MM.1S (cell line): Measurements from ENCODE around the gene TLCD3B.

Experiments used
- DNase-seq: peaks from one replicate; pipeline ENCODE4 v3.0.0-alpha.2; 2015
- H2AFZ ChIP-seq: fragments of 300-600 bp; sonication (generic); 2 replicates; pipeline ENCODE4 v1.6.0; 2016; ENCODE audit warnings: antibody characterized with exemption, low read length
- H3F3A ChIP-seq: fragments of 300-600 bp; sonication (generic); 2 replicates; pipeline ENCODE4 v1.6.1; 2016; ENCODE audit warnings: mild to moderate bottlenecking, antibody characterized with exemption, low read length, moderate library complexity, mixed read lengths; ENCODE audit not compliant: insufficient read depth
- H3K27ac ChIP-seq: fragments of 300-600 bp; sonication (generic); 2 replicates; pipeline ENCODE4 v1.5.1; 2016; ENCODE audit warnings: mild to moderate bottlenecking, low read length
- H3K27me3 ChIP-seq: fragments of 300-600 bp; sonication (generic); replicated peaks from 2 replicates; pipeline ENCODE4 v1.6.0; 2016; ENCODE audit warnings: low read length; ENCODE audit not compliant: insufficient read depth
- H3K36me3 ChIP-seq: fragments of 300-600 bp; sonication (generic); replicated peaks from 2 replicates; pipeline ENCODE4 v1.6.1; 2016; ENCODE audit warnings: mild to moderate bottlenecking, low read length, mixed read lengths; ENCODE audit not compliant: insufficient read depth
- H3K4me1 ChIP-seq: fragments of 300-600 bp; sonication (generic); 2 replicates; pipeline ENCODE4 v1.6.1; 2016; ENCODE audit warnings: low read length, mixed read lengths
- H3K4me2 ChIP-seq: fragments of 300-600 bp; sonication (generic); 2 replicates; pipeline ENCODE4 v1.6.0; 2016; ENCODE audit warnings: low read depth, low read length
- H3K4me3 ChIP-seq: fragments of 300-600 bp; sonication (generic); 2 replicates; pipeline ENCODE4 v1.5.1; 2016; ENCODE audit warnings: low read length, mixed read lengths
- H3K79me2 ChIP-seq: fragments of 300-600 bp; sonication (generic); 2 replicates; pipeline ENCODE4 v1.6.1; 2016; ENCODE audit warnings: mixed run types, low read length, mixed read lengths
- H3K9ac ChIP-seq: fragments of 300-600 bp; sonication (generic); 2 replicates; pipeline ENCODE4 v1.6.1; 2016; ENCODE audit warnings: low read length, mixed read lengths
- H3K9me2 ChIP-seq: fragments of 300-600 bp; sonication (generic); replicated peaks from 2 replicates; pipeline ENCODE4 v1.6.1; 2016; ENCODE audit warnings: mild to moderate bottlenecking, low read length, mixed read lengths; ENCODE audit not compliant: insufficient read depth
- H3K9me3 ChIP-seq: fragments of 300-600 bp; sonication (generic); replicated peaks from 2 replicates; pipeline ENCODE4 v1.6.1; 2016; ENCODE audit warnings: mild to moderate bottlenecking, low read length, mixed read lengths; ENCODE audit not compliant: insufficient read depth
- H4K20me1 ChIP-seq: fragments of 300-600 bp; sonication (generic); 2 replicates; pipeline ENCODE4 v1.6.1; 2016; ENCODE audit warnings: mild to moderate bottlenecking, low read length, moderate library complexity, mixed read lengths; ENCODE audit not compliant: insufficient read depth
- EZH2 ChIP-seq: fragments of 300-600 bp; sonication (generic); optimal IDR thresholded peaks from 2 replicates; pipeline ENCODE3; 2017; ENCODE audit warnings: low read depth, mild to moderate bottlenecking, antibody characterized with exemption, low read length, mixed read lengths
- EZH2phosphoT487 ChIP-seq: fragments of 300-600 bp; sonication (generic); IDR thresholded peaks from 2 replicates; pipeline ENCODE4 v1.6.1; 2018; ENCODE audit warnings: antibody characterized with exemption, low read length
- TF ChIP-seq, protein P1 (sequence below): fragments of 300-600 bp; sonication (generic); IDR thresholded peaks from 2 replicates; pipeline ENCODE4 v1.5.1; 2016; ENCODE audit warnings: antibody characterized with exemption, low read length, mixed read lengths

Gene TLCD3B

GRCh38 chr16:29984137-29984763 lies 46.8 kb downstream of the TLCD3B start:
- no peak overlapping the region for H3K27ac ChIP-seq
- TF ChIP-seq EZH2phosphoT487 (no peak), EZH2 (no peak)
- TF ChIP-seq, protein P1, sequence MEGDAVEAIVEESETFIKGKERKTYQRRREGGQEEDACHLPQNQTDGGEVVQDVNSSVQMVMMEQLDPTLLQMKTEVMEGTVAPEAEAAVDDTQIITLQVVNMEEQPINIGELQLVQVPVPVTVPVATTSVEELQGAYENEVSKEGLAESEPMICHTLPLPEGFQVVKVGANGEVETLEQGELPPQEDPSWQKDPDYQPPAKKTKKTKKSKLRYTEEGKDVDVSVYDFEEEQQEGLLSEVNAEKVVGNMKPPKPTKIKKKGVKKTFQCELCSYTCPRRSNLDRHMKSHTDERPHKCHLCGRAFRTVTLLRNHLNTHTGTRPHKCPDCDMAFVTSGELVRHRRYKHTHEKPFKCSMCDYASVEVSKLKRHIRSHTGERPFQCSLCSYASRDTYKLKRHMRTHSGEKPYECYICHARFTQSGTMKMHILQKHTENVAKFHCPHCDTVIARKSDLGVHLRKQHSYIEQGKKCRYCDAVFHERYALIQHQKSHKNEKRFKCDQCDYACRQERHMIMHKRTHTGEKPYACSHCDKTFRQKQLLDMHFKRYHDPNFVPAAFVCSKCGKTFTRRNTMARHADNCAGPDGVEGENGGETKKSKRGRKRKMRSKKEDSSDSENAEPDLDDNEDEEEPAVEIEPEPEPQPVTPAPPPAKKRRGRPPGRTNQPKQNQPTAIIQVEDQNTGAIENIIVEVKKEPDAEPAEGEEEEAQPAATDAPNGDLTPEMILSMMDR: no peak
- H3K36me3 ChIP-seq: peaks cover 10% of the 10 kb centered on the region; the same call in 1 of the 2 replicates

GRCh38 chr16:29983420-29984136 lies 47.5 kb downstream of the TLCD3B start:
- Histone ChIP-seq H3K9ac (no peak overlapping the region), H3K9me2 (no peaks in the 10 kb centered on the region), H3K79me2 (no peaks in the 10 kb centered on the region), H3K27me3 (no peaks in the 10 kb centered on the region), H3K27ac (no peak overlapping the region), H3K4me1 (no peaks in the 10 kb centered on the region), H3K4me3 (no peak overlapping the region), H3F3A (no peaks in the 10 kb centered on the region), H3K36me3 (peaks cover 10% of the 10 kb centered on the region; the same call in 1 of the 2 replicates), H3K4me2 (no peak overlapping the region), H4K20me1 (no peaks in the 10 kb centered on the region), H2AFZ (no peak overlapping the region), H3K9me3 (no peaks in the 10 kb centered on the region)
- TF ChIP-seq, protein P1: no peak
- no peak for TF ChIP-seq EZH2
- no peak for TF ChIP-seq EZH2phosphoT487
- no peak for DNase-seq

More at GRCh38 chr16:29984137-29984763, 46.8 kb downstream of the TLCD3B start:
- no peaks in the 10 kb centered on the region for H3K9me3 ChIP-seq
- no peak overlapping the region for H3K4me2 ChIP-seq
- no peaks in the 10 kb centered on the region for H3K9me2 ChIP-seq
- H3K9ac ChIP-seq: no peak overlapping the region
- H3F3A ChIP-seq: peaks cover 3% of the 10 kb centered on the region; the same call in 1 of the 2 replicates
- H3K79me2 ChIP-seq: no peaks in the 10 kb centered on the region
- H4K20me1 ChIP-seq: no peaks in the 10 kb centered on the region
- no peaks in the 10 kb centered on the region for H3K4me1 ChIP-seq
- no peak overlapping the region for H3K4me3 ChIP-seq
- H3K27me3 ChIP-seq: no peaks in the 10 kb centered on the region
- H2AFZ ChIP-seq: no peak overlapping the region
- no peak for DNase-seq

DNA sequence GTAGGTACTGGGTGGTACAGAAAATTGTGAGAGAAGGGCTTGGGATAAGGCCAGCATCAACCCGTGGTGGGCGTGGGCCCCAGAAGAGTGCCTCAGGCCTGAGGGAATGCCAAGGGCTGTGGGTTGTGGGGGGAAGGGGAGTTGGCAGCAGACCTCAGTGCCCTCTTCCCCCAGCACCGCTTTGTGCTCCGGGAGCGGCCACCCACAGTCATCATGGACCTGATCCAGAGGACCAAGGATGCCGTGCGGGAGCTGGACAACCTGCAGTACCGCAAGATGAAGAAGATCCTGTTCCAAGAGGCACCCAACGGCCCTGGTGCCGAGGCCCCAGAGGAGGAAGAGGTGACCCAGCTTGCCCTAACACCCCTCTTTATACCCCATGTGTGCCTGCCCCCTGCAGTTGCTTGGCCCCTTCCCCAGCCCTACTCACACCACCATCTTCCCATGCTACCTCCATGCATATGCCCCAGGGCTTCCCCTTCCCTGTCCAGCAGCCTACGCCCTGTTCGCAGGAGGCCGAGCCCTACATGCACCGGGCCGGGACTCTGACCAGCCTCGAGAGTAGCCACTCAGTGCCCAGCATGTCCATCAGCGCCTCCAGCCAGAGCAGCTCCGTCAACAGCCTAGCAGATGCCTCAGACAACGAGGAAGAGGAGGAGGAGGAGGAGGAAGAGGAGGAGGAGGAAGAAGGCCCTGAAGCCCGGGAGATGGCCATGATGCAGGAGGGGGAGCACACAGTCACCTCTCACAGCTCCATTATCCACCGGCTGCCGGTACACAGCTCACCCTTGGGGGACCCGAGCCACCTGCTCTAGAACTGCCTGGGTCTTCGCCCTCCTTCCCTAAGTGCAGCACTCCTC lies 48.3 kb downstream of the TLCD3B start:
- H3K79me2 ChIP-seq: peaks cover 4% of the 10 kb centered on the region; the same call in 1 of the 2 replicates
- H2AFZ ChIP-seq: no peak overlapping the region
- H4K20me1 ChIP-seq: no peaks in the 10 kb centered on the region
- peaks cover 10% of the 10 kb centered on the region; the same call in 1 of the 2 replicates for H3K36me3 ChIP-seq
- no peak overlapping the region for H3K4me3 ChIP-seq
- H3K4me2 ChIP-seq: no peak overlapping the region
- no peaks in the 10 kb centered on the region for H3K9me3 ChIP-seq
- no peaks in the 10 kb centered on the region for H3F3A ChIP-seq
- no peaks in the 10 kb centered on the region for H3K4me1 ChIP-seq
- H3K27me3 ChIP-seq: no peaks in the 10 kb centered on the region
- no peaks in the 10 kb centered on the region for H3K9me2 ChIP-seq
- no peak for DNase-seq
- H3K27ac ChIP-seq: no peak overlapping the region
- H3K9ac ChIP-seq: no peak overlapping the region
- TF ChIP-seq, protein P1: no peak
- TF ChIP-seq EZH2phosphoT487 (no peak), EZH2 (no peak)
